NCI-H1694 treated with DMSO at 0.1 percent for 48 hours (cell line): Measurements from ENCODE around the gene ANKRD65.
"Not testable (repeated sequence)": the region's sequence is repeated elsewhere in the genome, so short reads cannot be mapped to it uniquely, and the experiment has no call there.

Experiments used
- DNase-seq: peaks from one replicate; lab custom pipeline; 2025; lab: John Stamatoyannopoulos, UW

ANKRD65 gene

GRCh38 chr1:1393428-1393827 is 27.6 kb downstream of the ANKRD65 start:
- DNase-seq = no peak

GRCh38 chr1:1393014-1393413 is 28.1 kb downstream of the ANKRD65 start:
- no peak for DNase-seq

DNA sequence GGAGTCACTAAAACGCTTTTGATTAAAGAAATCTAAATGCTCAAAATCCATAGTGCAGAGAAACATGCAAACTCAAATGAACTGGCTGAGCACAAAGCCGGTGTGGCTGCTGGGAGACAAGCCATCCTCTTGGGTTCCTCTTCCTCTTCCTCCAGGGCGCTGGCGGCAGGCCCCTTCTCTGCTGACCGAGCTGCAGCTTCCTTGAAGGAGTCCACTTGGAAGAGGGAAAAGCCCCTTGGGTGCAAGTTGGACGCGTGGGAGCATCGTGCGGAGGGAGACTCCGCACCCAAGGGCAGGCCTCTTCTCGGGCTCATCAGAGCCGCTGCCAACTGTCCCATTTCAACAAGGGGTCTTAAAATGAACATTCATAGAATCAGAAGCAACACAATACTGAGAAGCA is 29.9 kb downstream of the ANKRD65 start:
- DNase-seq = no peak

DNA sequence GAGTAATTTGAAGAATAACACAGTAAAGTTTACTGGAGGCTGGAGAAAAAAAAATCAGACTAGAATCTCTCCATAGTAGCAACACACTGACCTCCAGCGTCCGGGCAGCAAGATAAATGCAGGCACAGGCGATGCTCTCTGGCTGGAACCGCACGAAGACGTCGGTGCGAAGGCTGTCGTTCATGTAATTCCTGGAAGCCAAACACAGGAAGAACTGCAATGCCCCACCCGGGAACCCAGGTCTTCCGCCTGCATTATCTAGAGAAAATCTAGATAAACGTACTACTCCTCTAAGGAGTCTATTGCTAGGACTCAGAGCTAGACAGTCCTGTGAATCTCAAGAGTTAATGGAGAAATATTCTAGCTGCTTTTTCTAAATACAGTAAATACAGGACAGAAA is 30.4 kb downstream of the ANKRD65 start:
- no peak for DNase-seq

DNA sequence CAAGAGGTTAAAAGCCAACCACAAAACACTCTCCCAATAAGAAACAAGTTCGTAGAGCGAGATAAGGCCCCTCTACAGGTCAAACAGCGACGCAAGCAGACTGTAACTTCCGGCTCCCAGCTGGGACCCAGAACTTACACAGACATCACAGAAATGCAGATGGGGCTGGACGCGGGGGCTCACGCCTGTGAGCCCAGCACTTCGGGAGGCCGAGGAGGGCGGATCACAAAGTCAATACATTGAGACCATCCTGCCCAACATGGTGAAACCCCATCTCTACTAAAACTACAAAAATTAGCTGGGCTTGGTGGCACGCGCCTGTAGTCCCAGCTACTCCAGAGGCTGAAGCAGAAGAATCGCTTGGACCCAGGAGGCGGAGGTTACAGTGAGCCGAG is 33.0 kb downstream of the ANKRD65 start:
- DNase-seq = no peak

GRCh38 chr1:1387098-1388077 is 33.7 kb downstream of the ANKRD65 start:
- DNase-seq = no peak

GRCh38 chr1:1385931-1386330 is 35.1 kb downstream of the ANKRD65 start:
- no peak for DNase-seq

GRCh38 chr1:1385339-1385738 is 35.7 kb downstream of the ANKRD65 start:
- not testable (repeated sequence) for DNase-seq

GRCh38 chr1:1381294-1381693 is 39.8 kb downstream of the ANKRD65 start:
- no peak for DNase-seq

GRCh38 chr1:1380860-1381259 is 40.2 kb downstream of the ANKRD65 start:
- no peak for DNase-seq

DNA sequence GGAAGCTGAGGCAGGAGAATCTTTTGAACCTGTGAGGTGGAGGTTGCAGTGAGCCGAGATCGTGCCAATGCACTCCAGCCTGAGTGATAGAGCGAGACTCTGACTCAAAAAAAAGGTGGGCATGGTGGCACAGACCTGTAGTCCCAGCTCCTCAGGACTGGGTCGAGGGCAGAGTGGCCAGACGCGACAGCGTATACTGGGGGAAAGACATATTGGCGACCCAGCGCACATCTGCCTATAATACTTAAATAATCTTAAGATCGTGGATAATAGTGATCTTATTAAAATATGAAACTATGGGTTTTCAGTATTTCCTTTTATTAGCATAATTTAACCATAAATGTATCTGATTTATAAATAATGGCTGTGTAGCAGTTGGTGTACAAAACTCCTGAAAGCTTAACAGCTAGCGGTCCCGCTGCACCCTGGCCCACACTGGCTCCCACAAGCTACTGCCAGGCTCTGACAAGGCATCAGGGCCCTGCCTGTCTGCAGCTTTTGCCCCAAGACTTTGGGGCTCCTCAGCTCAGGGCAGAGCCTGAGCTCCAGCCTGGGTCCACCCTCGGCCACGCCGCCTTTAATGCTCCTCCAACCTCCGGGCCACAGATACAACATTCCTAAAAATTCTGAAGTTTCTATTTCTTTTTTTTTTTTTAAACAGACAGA is 43.4 kb downstream of the ANKRD65 start:
- no peak for DNase-seq

DNA sequence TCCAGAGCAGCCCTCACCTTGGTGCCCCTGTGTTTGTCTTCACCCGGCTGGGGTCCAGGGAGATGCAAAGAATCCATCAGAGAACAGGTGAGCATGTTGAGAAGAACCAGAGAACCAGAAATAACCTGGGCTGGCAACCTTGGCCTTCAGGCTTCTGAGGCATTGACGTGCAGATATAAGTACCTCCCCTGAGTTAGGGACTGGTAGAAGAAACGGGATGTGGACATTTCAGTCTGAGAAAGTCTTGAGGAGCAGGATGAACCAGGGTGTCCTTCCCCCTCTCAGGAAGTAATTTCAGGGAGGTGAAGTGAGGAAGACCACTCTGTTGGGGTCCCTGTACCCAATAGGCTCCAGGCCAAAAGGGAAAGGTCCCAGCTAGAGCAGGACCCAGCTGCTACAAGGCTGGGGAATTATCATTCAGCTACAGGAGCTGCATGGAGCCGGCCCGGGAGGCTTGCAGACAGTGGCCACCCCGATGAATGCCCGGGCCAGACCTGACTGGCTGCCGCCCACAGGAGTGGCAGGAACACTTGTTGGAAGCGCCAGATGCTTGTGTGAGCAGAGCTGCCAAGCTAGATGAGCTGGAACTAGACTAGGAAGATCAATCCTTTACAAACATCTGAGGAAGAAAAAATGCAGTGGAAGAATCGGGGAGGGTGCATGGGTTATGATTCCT is 44.4 kb downstream of the ANKRD65 start:
- DNase-seq = no peak

GRCh38 chr1:1374929-1375662 is 46.0 kb downstream of the ANKRD65 start, which contains the start of gene AURKAIP1:
AURKAIP1 (minus strand) TSS chr1:1375207; CDS start chr1:1374756, 451 bp downstream.
- DNase-seq = peak; percentile 96

GRCh38 chr1:1374589-1374928 is 46.5 kb downstream of the ANKRD65 start:
- no peak for DNase-seq

DNA sequence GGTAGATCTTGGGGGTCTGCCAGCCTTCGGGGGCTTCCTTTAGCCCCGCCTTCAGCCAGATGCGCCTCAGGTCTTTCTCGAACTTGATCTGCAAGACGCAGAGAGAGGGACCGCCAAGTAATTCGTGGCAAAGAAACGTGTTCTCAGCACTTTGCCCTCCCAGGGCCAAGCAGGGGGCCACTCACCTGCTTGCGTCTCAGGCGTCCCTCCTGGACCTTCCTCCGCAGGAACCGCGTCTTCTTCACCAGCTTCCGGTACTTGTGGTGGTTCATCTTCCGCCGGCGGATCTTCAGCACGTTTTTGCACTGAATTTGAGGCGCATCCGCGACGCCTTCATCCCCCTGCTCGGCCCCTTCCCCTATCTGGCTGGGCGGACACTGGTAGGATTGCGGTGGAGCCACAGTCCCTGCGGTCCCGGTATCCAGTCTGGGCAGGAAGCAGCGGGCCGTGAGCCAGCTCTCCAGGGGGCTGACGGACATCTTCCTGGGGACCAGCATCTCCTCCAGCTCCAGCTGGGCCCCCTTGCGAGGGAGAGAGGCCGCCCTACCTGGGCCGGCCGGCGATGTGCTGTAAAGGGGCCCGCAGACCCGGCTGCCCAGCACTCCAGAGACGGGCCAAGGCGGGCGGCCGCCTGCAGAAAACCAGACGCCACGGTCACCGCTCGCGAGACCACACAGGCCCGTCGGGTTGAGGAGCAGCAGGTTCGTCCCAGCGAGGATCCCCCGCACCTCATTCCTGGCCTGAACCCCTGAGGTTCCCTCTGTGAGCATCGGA is 47.1 kb downstream of the ANKRD65 start:
- DNase-seq = no peak

DNA sequence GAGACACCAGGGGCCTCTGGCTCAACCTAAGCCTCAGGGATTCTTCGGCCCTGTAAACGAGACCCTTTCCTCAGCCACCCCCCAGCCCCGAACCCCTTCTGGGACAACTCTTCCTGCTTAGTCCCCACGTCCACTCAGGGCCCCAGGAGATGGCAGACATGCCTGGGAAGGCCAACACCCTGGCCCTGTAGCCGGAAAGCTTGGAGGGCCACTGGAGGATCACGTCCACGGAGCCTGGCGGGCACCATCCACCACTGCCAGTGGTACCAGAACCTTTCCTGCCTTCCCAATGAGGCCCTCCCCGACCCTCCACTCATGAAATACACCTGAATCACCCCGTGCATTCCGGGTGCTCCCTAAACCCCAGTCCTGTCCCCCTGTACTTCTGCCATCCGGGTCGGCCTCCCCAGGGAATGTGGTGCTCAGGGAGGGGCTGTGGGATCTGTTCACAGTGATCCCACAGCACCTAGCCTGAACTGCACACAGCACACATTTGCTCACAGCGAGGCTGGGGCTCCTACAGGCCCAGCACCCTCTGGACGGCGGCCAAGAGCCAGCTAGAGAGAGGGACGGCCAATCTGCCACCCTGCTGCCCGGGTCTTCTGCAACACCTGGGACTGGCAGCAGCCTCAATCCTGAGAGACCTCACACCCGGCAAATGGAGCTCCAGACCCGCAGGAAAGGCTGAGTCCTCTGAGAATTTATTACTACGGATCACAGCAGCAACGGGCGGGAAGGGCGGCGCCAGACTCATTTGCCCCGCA is 47.8 kb downstream of the ANKRD65 start:
- DNase-seq = no peak

DNA sequence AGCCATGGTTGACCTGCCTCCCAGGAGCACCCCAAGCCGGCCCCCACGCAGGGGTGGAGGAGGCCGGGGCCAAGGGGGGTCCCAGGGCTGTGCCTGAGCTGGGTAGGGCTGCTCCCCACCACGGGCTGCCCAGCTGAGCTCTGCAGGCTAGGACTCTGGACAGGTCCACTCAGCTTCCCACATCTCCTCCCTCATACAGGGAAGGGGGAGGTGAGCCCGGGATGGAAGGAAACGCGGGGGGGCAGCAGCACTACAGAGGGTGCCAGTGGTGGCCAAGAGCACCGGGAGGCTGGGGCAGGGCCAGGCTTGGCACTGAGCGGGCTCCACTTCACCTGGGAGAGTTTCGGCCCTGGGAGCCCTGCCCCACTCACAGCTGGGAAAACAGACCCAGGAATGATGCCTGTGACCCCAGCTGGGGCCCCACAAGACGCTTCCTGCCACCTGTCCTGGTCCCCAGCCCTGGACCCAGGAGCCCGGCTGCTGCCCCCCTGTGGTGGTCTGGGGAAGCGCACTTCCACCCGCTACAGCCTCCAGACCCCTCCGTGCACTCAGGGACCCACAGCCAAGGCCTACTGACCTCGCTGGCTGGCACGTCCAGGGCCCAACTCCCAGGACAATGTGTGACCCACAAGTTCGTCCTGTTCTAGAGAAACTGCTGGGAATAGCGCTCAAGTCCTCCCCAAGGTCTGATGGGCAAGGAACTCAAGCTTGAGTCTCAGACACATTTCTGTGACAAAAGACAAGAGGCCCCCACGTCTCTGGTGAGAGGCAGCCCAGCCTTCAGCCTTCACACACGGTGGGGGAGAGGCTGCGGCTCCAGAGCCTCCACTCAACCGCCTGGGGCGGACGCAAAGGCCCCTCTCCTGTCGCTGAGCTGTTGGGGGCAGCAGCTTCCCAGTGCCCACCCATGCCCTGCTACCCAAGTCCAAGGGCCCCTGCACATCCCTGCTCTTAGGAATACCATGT is 49.0 kb downstream of the ANKRD65 start:
- DNase-seq = no peak

GRCh38 chr1:1371364-1371745 is 49.7 kb downstream of the ANKRD65 start:
- no peak for DNase-seq

DNA sequence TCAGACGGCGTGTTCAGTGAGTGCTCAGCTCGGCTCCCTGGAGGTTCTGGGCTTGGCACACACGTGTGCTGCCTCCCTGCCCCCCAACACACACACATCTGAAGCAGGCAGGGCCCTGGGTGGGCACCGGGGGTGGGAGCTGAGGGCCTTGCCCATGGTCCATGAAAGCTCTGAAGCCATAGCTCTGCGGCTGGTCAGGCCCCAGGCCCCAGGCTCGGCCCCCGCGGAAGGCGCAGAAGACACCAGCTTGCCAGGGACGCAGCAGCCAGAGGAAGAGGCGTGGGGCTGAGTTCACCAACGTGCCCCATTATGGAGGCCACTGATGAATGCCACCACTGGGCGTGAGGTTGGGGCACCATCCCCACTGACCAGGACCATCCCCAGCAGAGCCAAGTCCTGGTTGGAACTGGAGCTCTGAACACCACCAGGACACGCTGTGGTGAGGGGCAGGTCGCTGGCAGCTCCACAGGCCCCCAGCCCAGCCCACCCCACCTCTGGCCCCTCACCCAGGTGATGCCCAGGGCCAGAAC is 50.2 kb downstream of the ANKRD65 start:
- DNase-seq = no peak
